Measurements from ENCODE around the gene ARID5B.

Gene ARID5B

GRCh38 chr10:62133618-62134017 is 232.1 kb downstream of the ARID5B start:
- TF ChIP-seq CTCF (IDR thresholded peaks at IDR 0.05): no peak
- no peak overlapping the region for H2AFZ ChIP-seq
- no peak overlapping the region for H3K4me2 ChIP-seq (ENCODE audit: low read length)
- no peaks in the 10 kb centered on the region for H3K79me2 ChIP-seq
- H3K9me3 ChIP-seq (ENCODE audit: control insufficient read depth, low read length): no peaks in the 10 kb centered on the region
- H3K27ac ChIP-seq: no peak overlapping the region
- no peak overlapping the region for H3K9ac ChIP-seq
- H3K27me3 ChIP-seq (ENCODE audit: control insufficient read depth, insufficient read depth, low read length): no peaks in the 10 kb centered on the region
- no peaks in the 10 kb centered on the region for H3K4me1 ChIP-seq
- no peaks in the 10 kb centered on the region for H3K36me3 ChIP-seq (ENCODE audit: control insufficient read depth, insufficient read depth, low read length)
- no peak overlapping the region for H3K4me3 ChIP-seq (ENCODE audit: low read depth, low read length)

- no peak for TF ChIP-seq CTCF (IDR thresholded peaks at IDR 0.05)
- Histone ChIP-seq H2AFZ (no peak overlapping the region), H3K9ac (no peak overlapping the region), H3K4me2 (ENCODE audit: low read length) (no peak overlapping the region), H3K4me1 (no peaks in the 10 kb centered on the region), H3K9me3 (ENCODE audit: control insufficient read depth, low read length) (no peaks in the 10 kb centered on the region), H3K36me3 (ENCODE audit: control insufficient read depth, insufficient read depth, low read length) (no peaks in the 10 kb centered on the region), H3K27me3 (ENCODE audit: control insufficient read depth, insufficient read depth, low read length) (no peaks in the 10 kb centered on the region), H3K4me3 (ENCODE audit: low read depth, low read length) (no peak overlapping the region), H3K79me2 (no peaks in the 10 kb centered on the region), H3K27ac (no peak overlapping the region)
Measured at GRCh38 chr10:62136931-62137330, 235.4 kb downstream of the ARID5B start.

Measured in parathyroid adenoma (tissue), 2 donors.